IMR-90 (cell line): ENCODE measurements around the gene HDAC2.

ENCODE experiments used
- BHLHE40 ChIP-seq: fragments of 150-350 bp; IDR thresholded peaks from 2 replicates; pipeline ENCODE4 v1.6.1; 2016; ENCODE audit warnings: mild to moderate bottlenecking, low read depth, low read length
- CEBPB ChIP-seq: IDR thresholded peaks from 2 replicates; pipeline ENCODE4 v1.6.1; 2012; ENCODE audit warnings: low read depth, low read length, improper control_type of control experiment
- CTCF ChIP-seq: conservative IDR thresholded peaks from 2 replicates; pipeline ENCODE4 v1.5.1; 2012; ENCODE audit warnings: mild to moderate bottlenecking, low read depth, low read length, improper control_type of control experiment
- ELK1 ChIP-seq: fragments of 150-350 bp; IDR thresholded peaks from 2 replicates; pipeline ENCODE4 v1.6.1; 2016; ENCODE audit warnings: low read depth, mild to moderate bottlenecking, low read length, moderate library complexity, borderline replicate concordance
- FOS ChIP-seq: fragments of 150-350 bp; IDR thresholded peaks from 2 replicates; pipeline ENCODE4 v1.6.1; 2016; ENCODE audit warnings: low read depth, low read length
- MAZ ChIP-seq: IDR thresholded peaks from 2 replicates; pipeline ENCODE4 v1.6.1; 2012; ENCODE audit warnings: low read depth, mild to moderate bottlenecking, low read length, improper control_type of control experiment, moderate library complexity, borderline replicate concordance
- MXI1 ChIP-seq: IDR thresholded peaks from 2 replicates; pipeline ENCODE4 v1.6.1; 2012; ENCODE audit warnings: low read depth, mild to moderate bottlenecking, low read length, moderate library complexity, borderline replicate concordance
- NFE2L2 ChIP-seq: fragments of 150-350 bp; IDR thresholded peaks from 2 replicates; pipeline ENCODE4 v1.6.1; 2016; ENCODE audit warnings: low read depth, mild to moderate bottlenecking, low read length
- POLR2A ChIP-seq: IDR thresholded peaks from 2 replicates; pipeline ENCODE4 v1.6.1; 2012; ENCODE audit warnings: mild to moderate bottlenecking, low read depth, low read length
- RAD21 ChIP-seq: IDR thresholded peaks from 2 replicates; pipeline ENCODE4 v1.6.1; 2012; ENCODE audit warnings: low read length, improper control_type of control experiment
- SMC3 ChIP-seq: fragments of 150-350 bp; IDR thresholded peaks from 2 replicates; pipeline ENCODE4 v1.6.1; 2016; ENCODE audit warnings: low read depth, mild to moderate bottlenecking, antibody characterized with exemption, low read length, moderate library complexity
- USF2 ChIP-seq: fragments of 150-350 bp; IDR thresholded peaks from 2 replicates; pipeline ENCODE4 v1.6.1; 2017; ENCODE audit warnings: mild to moderate bottlenecking, antibody characterized with exemption, low read length, low read depth

GRCh38 chr6:113968472-113968871 is 2.5 kb downstream of the HDAC2 start:
- no peak for TF ChIP-seq CTCF
- TF ChIP-seq POLR2A, result no peak
- TF ChIP-seq SMC3, result no peak
- no peak for TF ChIP-seq MXI1
- TF ChIP-seq RAD21, result no peak
- TF ChIP-seq FOS, result no peak
- no peak for TF ChIP-seq CEBPB
- TF ChIP-seq BHLHE40, result no peak
- TF ChIP-seq NFE2L2, result no peak
- no peak for TF ChIP-seq USF2
- no peak for TF ChIP-seq ELK1
- no peak for TF ChIP-seq MAZ
